ENCODE results near the gene CELF2.
A peak's percentile ranks its signal among the peaks of the same experiment; 100 is the strongest.
"Not testable (repeated sequence)": the region's sequence is repeated elsewhere in the genome, so short reads cannot be mapped to it uniquely, and the experiment has no call there.

The CELF2 gene

DNA sequence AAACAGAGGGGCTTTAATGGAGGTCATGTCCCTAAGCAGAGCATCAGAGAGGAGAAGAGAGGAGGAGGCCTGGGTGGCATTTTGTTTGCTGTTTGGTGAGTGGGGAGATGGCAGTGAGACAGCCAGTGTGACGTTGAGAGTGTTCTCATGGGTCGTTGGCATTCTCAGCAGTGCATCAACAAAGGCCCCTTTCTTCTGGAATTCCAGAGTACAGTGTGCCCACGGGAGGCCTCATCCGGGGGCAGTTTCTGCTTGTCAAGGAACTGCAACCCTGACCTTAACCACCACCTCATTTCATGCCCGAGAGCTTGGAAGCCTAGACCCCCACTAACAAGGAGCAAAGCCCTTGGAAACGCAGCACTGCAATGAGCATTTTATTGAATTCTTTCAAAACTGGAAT, 92.9 kb downstream of the CELF2 start:
- intact Hi-C loops (cut with DNase I) = no loop called here
- peak in 21 of 42 donors; percentile 15 to 71 (median 41) for DNase-seq

DNA sequence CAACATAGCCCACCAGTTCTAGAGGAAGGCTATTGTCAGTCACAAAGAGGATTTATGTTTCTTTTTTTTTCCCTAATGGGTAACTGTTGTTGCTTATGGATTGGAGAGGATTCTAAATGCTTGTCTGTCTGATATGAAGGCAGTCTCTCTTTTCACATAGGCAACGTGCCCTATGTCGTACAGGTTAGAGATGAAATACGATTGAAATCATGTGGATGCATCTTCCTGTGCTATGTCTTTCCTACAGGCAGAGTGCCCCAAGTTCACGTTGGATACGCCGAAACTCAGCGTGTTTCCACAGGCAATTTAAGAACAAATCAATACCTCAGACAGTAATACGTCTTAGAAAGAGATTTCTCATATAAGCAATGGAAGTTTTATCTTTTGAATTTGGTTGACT, 93.8 kb downstream of the CELF2 start:
- intact Hi-C loops (cut with DNase I) = no loop called here
- no peak for DNase-seq

DNA sequence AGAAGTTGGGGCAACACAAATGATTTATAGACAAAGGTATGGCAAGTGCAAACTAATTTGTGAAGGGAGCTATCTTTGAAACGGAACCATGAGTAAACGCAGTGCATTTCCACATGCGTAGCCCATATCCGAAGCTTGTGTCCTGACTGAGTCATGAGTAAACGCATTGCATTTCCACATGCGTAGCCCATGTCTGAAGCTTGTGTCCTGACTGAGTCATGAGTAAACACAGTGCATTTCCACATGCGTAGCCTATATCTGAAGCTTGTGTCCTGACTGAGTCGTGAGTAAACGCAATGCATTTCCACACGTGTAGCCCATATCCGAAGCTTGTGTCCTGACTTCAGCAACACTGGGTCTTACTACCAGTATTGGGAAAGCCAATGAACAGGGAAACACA, 95.0 kb downstream of the CELF2 start:
- intact Hi-C loops (cut with DNase I) = no loop called here
- no peak for DNase-seq

GRCh38 chr10:11113156-11113555, 95.5 kb downstream of the CELF2 start:
- no peak for DNase-seq
- intact Hi-C loops (cut with DNase I) = no loop called here

DNA sequence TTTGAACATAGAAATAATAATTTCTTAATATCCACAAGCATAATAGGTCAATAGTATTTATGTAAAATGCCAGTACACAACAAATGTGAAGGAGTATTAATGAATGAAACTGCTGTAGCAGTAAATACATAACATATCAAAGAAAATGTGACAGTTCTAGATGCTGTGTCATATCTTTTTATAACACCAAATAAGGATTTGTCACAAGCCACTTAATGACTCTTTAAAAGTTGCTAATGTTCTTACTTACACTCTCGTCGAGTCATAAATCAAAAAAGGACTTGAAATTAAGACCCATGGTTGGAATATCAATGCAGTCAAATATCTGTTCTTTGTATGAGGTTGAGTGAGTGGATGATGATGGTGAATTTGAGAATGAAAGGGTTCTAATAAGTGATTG, 96.6 kb downstream of the CELF2 start:
- intact Hi-C loops (cut with DNase I) = no loop called here
- no peak for DNase-seq

DNA sequence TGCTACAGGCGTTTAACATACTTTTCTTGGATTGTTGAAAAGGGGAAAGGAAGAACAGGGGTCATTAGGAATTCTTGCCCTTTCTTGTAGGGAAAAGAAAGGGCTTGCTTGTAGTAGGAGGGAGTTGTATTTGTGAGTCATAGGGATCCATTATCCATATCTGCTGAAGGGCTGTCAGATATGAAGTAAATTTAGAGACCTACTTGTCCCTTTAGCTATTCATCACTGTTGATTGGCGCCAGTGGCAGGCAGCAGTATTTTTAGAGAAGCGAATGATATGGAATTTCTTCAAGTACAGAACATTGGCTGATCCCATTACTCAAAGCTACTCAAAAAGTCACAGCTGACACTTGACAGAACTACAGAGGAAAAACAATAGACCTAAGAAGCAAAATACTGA, 97.7 kb downstream of the CELF2 start:
- DNase-seq = peak in 7 of 42 donors; percentile 23 to 64 (median 42)
- intact Hi-C loops (cut with DNase I) = no loop called here

GRCh38 chr10:11116361-11116760, 98.7 kb downstream of the CELF2 start:
- intact Hi-C loops (cut with DNase I) = no loop called here
- DNase-seq = no peak

DNA sequence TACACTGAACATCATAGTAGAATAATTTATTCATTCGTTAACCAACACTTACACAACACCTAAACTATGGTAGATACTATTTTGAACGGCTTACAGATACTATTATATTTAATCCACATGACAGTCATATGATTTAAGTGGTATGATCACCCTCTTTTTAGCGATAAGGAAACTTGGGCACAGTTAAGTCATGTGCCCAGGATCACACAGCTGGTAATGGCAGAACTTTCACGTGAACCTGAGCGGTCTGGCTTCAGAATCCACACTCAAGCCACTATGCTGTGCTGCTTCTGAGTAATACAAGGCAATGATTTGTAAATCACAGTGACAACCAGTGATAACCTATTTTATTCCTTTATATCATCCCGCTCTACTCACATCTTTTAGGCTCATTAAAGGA, 99.1 kb downstream of the CELF2 start:
- intact Hi-C loops (cut with DNase I) = no loop called here
- DNase-seq = no peak

DNA sequence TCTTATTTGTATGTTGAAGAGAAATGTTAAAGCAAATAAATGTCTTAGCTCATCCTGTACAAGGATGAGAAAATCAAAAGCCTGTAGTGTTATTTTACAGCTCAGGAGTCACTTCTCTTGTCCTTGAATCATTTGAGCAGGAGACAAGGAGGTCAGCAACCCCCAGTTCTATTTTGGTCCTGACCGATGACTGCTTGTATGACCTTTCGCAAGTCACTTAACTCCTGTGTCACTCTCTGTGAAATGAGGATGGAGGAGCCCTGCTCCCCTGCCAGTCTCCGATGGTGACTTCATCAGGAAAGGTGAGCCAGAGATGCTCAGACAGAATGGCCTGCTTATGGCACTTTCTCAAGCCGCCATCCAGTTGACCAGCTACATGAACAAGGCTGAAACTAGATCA, 101.0 kb downstream of the CELF2 start:
- intact Hi-C loops (cut with DNase I) = no loop called here
- DNase-seq = no peak

GRCh38 chr10:11119843-11120242, 102.2 kb downstream of the CELF2 start:
- intact Hi-C loops (cut with DNase I) = no loop called here

DNA sequence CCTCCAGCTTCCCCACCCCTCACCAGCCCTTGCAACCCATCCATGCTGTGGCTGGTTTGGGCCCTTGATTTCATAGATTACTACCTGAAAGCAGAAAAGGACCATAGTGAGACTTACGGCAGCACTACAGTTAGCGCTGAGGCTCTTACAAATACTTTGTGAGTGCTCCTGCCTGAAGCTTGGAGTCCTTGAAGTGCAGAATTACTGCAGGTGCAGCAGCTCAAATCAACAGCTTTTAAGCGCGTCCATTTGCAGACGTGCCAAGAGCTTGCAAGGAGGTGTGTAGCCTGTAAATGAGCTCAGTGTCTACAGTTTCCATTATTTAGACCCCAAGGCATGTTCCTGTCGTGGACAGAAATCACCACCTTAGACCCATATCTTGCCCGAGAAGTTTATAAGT, 103.0 kb downstream of the CELF2 start:
- intact Hi-C loops (cut with DNase I) = no loop called here
- DNase-seq = no peak

More at GRCh38 chr10:11119843-11120242, 102.2 kb downstream of the CELF2 start:
- DNase-seq = no peak

DNA sequence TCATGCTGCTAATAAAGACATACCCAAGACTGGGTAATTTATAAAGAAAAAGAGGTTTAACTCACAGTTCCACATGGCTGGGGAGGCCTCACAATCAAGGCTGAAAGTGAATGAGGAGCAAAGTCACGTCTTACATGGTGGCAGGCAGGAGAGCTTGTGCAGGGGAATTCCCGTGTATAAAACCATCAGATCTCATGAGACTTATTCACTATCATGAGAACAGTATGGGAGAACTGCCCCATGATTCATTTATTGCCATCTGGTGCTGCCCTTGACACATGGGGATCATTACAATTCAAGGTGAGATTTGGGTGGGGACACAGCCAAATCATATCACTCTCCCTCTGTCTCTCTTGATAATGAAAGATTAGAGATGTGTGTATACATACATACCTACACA, 106.2 kb downstream of the CELF2 start:
- DNase-seq; intact Hi-C loops (cut with DNase I): not testable (repeated sequence)

- intact Hi-C loops (cut with DNase I) = no loop called here
These were observed 107.3 kb downstream of the CELF2 start for GRCh38 chr10:11125004-11125403.

DNA sequence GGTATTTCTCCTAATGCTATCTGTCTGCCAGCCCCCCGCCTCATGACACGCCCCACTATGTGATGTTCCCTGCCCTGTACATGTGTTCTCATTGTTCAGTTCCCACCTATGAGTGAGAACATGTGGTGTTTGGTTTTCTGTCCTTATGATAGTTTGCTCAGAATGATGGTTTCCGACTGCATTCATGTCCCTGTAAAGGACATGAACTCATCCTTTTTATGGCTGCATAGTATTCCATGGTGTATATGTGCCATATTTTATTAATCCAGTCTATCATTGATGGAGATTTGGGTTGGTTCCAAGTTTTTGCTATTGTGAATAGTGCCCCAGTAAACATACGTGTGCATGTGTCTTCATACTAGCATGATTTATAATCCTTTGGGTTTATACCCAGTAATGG, 109.3 kb downstream of the CELF2 start:
- intact Hi-C loops (cut with DNase I); DNase-seq: not testable (repeated sequence)

More at GRCh38 chr10:11125004-11125403, 107.3 kb downstream of the CELF2 start:
- no peak for DNase-seq

- DNase-seq = no peak
These were observed 113.5 kb downstream of the CELF2 start for GRCh38 chr10:11131112-11131639.

DNA sequence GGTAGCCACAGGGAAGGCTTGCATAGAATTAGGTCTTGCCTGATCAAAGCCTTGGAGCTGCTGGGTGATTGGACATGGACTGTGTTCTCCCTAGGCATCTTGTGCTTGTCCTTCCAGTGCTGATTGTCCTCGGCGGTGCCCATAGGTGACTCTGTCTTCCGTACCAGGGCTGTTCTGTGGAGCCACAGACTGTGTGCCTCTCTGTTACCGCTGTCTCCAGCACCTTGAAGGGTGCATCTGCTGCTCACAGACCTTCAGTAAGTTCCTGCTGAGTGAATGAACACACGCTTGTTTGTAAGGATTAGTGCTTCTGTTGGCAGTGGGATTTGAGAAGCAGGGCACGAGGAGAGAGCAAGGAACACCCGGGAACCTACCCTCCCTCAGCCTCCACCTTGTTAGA, 116.7 kb downstream of the CELF2 start:
- no peak for DNase-seq
- intact Hi-C loops (cut with DNase I) = no loop called here

More at GRCh38 chr10:11131112-11131639, 113.5 kb downstream of the CELF2 start:
- intact Hi-C loops (cut with DNase I) = no loop called here

GRCh38 chr10:11135709-11136108, 118.0 kb downstream of the CELF2 start:
- intact Hi-C loops (cut with DNase I) = no loop called here
- no peak for DNase-seq

DNA sequence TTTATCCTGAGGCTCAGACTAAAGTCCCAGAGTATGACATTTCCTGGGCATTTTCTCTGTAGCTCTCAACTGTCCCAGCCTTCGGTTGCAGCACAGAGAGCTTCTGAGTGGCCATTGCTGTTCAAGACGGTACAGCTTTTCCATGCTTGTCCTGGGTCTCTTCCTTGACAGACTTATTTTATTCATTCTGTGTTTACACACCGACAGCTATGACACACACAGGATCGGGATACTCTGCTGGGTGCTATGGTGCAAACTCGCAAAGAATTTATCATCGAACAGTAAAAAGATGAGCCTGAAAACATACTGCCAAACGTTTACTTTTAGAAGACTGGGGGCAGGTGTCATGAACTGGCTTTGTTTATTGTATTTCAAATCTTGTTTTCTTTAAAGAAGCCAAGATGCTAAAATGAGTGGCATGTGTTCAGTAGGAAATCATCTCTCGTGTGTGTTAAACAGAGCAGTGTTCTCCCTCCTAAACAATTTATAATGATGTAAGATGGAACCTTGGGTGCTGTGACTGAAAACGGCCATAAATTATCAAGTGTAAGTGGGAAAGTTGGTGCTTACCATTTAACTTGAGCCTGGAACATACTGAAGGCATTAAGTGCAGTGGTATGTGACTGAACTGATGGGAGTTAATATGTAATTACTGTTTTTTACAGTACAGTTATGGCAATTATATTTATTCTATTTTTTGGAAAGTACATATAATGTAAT, 120.8 kb downstream of the CELF2 start:
- DNase-seq = no peak
- intact Hi-C loops (cut with DNase I) = no loop called here

- intact Hi-C loops (cut with DNase I) = no loop called here
- DNase-seq = no peak
These were observed 123.3 kb downstream of the CELF2 start for GRCh38 chr10:11140963-11141362.

GRCh38 chr10:11141571-11142091, 124.0 kb downstream of the CELF2 start:
- intact Hi-C loops (cut with DNase I) = no loop called here
- no peak for DNase-seq

- intact Hi-C loops (cut with DNase I) = no loop called here
- no peak for DNase-seq
These were observed 125.1 kb downstream of the CELF2 start for GRCh38 chr10:11142777-11143176.
